SK-N-SH treated with all-trans-retinoic acid at 6 μM for 48 hours (cell line): ENCODE results near the gene SPG7.

Experiments
- ATAC-seq: fragments of 200-7000 bp; cut with Tn5 transposase; 3 replicates; pipeline ENCODE4 v1.9.1; 2020; ENCODE audit warnings: mild to moderate bottlenecking, moderate library complexity
- BACH2 ChIP-seq: fragments of 250-450 bp; sonication (Bioruptor Pico); IDR thresholded peaks from 2 replicates; pipeline ENCODE4 v1.9.0; 2021; ENCODE audit warnings: mild to moderate bottlenecking, borderline replicate concordance
- CREB5 ChIP-seq: fragments of 250-450 bp; sonication (Bioruptor Pico); IDR thresholded peaks from 2 replicates; pipeline ENCODE4 v1.5.1; 2020; ENCODE audit warnings: low read depth, mild to moderate bottlenecking, moderate library complexity
- ESRRG ChIP-seq: fragments of 250-450 bp; sonication (Bioruptor Pico); IDR thresholded peaks from 2 replicates; pipeline ENCODE4 v1.6.1; 2021; ENCODE audit warnings: mild to moderate bottlenecking
- ISL1 ChIP-seq: fragments of 250-450 bp; sonication (Bioruptor Pico); IDR thresholded peaks from 2 replicates; pipeline ENCODE4 v2.1.2; 2022; ENCODE audit warnings: mild to moderate bottlenecking, moderate library complexity
- OSR1 ChIP-seq: fragments of 250-450 bp; sonication (Bioruptor Pico); IDR thresholded peaks from 2 replicates; pipeline ENCODE4 v1.8.0; 2022; ENCODE audit warnings: moderate library complexity, mild to moderate bottlenecking, inconsistent platforms
- POU6F1 ChIP-seq: fragments of 250-450 bp; sonication (Bioruptor Pico); IDR thresholded peaks from 2 replicates; pipeline ENCODE4 v1.8.0; 2021; ENCODE audit warnings: low read depth, mild to moderate bottlenecking, moderate library complexity, borderline replicate concordance
- PPARA ChIP-seq: fragments of 250-450 bp; sonication (Bioruptor Pico); IDR thresholded peaks from 2 replicates; pipeline ENCODE4 v1.5.0; 2020; ENCODE audit warnings: mild to moderate bottlenecking, borderline replicate concordance
- RARB ChIP-seq: fragments of 250-450 bp; sonication (Bioruptor Pico); IDR thresholded peaks from 2 replicates; pipeline ENCODE4 v1.8.0; 2021; ENCODE audit warnings: mild to moderate bottlenecking, moderate library complexity
- TCF4 ChIP-seq: fragments of 250-450 bp; sonication (Bioruptor Pico); IDR thresholded peaks from 2 replicates; pipeline ENCODE4 v1.8.0; 2021; ENCODE audit warnings: mild to moderate bottlenecking, moderate library complexity, borderline replicate concordance
- TOX ChIP-seq: fragments of 250-450 bp; sonication (Bioruptor Pico); IDR thresholded peaks from 2 replicates; pipeline ENCODE4 v1.8.0; 2021; ENCODE audit warnings: mild to moderate bottlenecking, moderate library complexity, borderline replicate concordance
- ZC3H10 ChIP-seq: fragments of 250-450 bp; sonication (Bioruptor Pico); IDR thresholded peaks from 2 replicates; pipeline ENCODE4 v1.5.1; 2021; ENCODE audit warnings: mild to moderate bottlenecking, moderate library complexity
- ZFP3 ChIP-seq: fragments of 250-450 bp; sonication (Bioruptor Pico); IDR thresholded peaks from 2 replicates; pipeline ENCODE4 v1.5.0; 2020; ENCODE audit warnings: mild to moderate bottlenecking, moderate library complexity
- ZFP30 ChIP-seq: fragments of 450-650 bp; formaldehyde crosslinking; IDR thresholded peaks from 2 replicates; pipeline ENCODE4 v1.5.0; 2022; ENCODE audit warnings: mild to moderate bottlenecking, moderate library complexity
- ZNF565 ChIP-seq: fragments of 450-650 bp; formaldehyde crosslinking; conservative IDR thresholded peaks from 2 replicates; pipeline ENCODE4 v1.5.0; 2020; ENCODE audit warnings: low read depth, mild to moderate bottlenecking, moderate library complexity
- ZNF70 ChIP-seq: fragments of 450-650 bp; formaldehyde crosslinking; IDR thresholded peaks from 2 replicates; pipeline ENCODE4 v1.5.0; 2020; ENCODE audit warnings: mild to moderate bottlenecking, moderate library complexity
- ZNF8 ChIP-seq: fragments of 450-650 bp; formaldehyde crosslinking; IDR thresholded peaks from 2 replicates; pipeline ENCODE4 v1.5.0; 2020; ENCODE audit warnings: mild to moderate bottlenecking, moderate library complexity
- TF ChIP-seq, protein P1 (sequence below): fragments of 250-450 bp; sonication (Bioruptor Pico); IDR thresholded peaks from 2 replicates; pipeline ENCODE4 v1.5.0; 2020; ENCODE audit warnings: mild to moderate bottlenecking, moderate library complexity
- TF ChIP-seq, protein P2 (sequence below): fragments of 250-450 bp; sonication (Bioruptor Pico); IDR thresholded peaks from 2 replicates; pipeline ENCODE4 v1.8.0; 2020; ENCODE audit warnings: mild to moderate bottlenecking, moderate library complexity, borderline replicate concordance
- TF ChIP-seq, protein P3 (sequence below): fragments of 250-450 bp; sonication (Bioruptor Pico); IDR thresholded peaks from 2 replicates; pipeline ENCODE4 v1.5.1; 2021; ENCODE audit warnings: mild to moderate bottlenecking, moderate library complexity

The SPG7 gene

GRCh38 chr16:89536371-89536770, 28.2 kb downstream of the SPG7 start:
- no peak for ATAC-seq
- TF ChIP-seq BACH2 (CRISPR knock-in tag) (no peak), ZC3H10 (CRISPR knock-in tag) (no peak), ZNF565 (CRISPR knock-in tag) (no peak), ZFP3 (CRISPR knock-in tag) (no peak), ZNF70 (CRISPR knock-in tag) (no peak), ZFP30 (CRISPR knock-in tag) (no peak), RARB (CRISPR knock-in tag) (no peak), ESRRG (no peak)
- TF ChIP-seq, protein P1, sequence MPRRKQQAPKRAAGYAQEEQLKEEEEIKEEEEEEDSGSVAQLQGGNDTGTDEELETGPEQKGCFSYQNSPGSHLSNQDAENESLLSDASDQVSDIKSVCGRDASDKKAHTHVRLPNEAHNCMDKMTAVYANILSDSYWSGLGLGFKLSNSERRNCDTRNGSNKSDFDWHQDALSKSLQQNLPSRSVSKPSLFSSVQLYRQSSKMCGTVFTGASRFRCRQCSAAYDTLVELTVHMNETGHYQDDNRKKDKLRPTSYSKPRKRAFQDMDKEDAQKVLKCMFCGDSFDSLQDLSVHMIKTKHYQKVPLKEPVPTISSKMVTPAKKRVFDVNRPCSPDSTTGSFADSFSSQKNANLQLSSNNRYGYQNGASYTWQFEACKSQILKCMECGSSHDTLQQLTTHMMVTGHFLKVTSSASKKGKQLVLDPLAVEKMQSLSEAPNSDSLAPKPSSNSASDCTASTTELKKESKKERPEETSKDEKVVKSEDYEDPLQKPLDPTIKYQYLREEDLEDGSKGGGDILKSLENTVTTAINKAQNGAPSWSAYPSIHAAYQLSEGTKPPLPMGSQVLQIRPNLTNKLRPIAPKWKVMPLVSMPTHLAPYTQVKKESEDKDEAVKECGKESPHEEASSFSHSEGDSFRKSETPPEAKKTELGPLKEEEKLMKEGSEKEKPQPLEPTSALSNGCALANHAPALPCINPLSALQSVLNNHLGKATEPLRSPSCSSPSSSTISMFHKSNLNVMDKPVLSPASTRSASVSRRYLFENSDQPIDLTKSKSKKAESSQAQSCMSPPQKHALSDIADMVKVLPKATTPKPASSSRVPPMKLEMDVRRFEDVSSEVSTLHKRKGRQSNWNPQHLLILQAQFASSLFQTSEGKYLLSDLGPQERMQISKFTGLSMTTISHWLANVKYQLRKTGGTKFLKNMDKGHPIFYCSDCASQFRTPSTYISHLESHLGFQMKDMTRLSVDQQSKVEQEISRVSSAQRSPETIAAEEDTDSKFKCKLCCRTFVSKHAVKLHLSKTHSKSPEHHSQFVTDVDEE (CRISPR knock-in tag) = no peak
- TF ChIP-seq, protein P2, sequence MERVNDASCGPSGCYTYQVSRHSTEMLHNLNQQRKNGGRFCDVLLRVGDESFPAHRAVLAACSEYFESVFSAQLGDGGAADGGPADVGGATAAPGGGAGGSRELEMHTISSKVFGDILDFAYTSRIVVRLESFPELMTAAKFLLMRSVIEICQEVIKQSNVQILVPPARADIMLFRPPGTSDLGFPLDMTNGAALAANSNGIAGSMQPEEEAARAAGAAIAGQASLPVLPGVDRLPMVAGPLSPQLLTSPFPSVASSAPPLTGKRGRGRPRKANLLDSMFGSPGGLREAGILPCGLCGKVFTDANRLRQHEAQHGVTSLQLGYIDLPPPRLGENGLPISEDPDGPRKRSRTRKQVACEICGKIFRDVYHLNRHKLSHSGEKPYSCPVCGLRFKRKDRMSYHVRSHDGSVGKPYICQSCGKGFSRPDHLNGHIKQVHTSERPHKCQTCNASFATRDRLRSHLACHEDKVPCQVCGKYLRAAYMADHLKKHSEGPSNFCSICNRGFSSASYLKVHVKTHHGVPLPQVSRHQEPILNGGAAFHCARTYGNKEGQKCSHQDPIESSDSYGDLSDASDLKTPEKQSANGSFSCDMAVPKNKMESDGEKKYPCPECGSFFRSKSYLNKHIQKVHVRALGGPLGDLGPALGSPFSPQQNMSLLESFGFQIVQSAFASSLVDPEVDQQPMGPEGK (CRISPR knock-in tag) = no peak

DNA sequence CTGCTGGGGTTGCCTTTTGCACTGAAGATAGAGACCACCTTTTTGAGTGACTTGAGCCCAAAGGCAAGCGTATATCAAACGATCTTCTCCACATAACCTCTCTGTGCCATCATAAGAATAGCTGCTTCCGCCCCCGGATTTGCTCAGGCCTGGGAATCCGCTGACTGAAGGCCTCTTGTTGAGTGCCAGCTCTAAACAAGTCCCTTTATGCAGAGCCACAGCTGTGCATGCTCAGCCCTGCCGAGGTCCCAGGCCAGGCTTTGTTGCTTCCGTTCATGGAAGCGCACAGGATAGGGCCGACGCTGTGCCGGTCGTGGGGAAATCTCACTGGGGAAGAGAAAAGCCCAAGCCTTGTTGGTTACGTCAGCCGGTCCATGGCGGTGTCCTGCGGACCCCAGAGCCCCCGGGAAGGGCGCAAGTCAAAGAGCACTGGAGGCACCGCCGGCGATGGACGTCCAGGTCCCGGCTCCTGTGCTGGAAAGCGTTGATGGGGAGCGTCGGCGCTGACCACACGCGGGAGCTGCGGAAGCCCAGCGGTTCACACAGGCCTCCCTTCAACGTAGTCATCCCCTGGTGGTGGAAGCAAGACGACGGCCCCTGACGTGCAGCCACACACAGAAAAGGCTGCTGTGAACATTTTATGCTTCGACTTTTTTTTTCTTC, 28.8 kb downstream of the SPG7 start:
- TF ChIP-seq BACH2 (CRISPR knock-in tag) (no peak), RARB (CRISPR knock-in tag) (no peak), ZNF565 (CRISPR knock-in tag) (no peak), ZC3H10 (CRISPR knock-in tag) (no peak), ESRRG (no peak), PPARA (CRISPR knock-in tag) (no peak), ZNF70 (CRISPR knock-in tag) (no peak), ZFP3 (CRISPR knock-in tag) (no peak), CREB5 (CRISPR knock-in tag) (no peak), OSR1 (CRISPR knock-in tag) (no peak), TOX (CRISPR knock-in tag) (no peak), ISL1 (CRISPR knock-in tag) (no peak), TCF4 (CRISPR knock-in tag) (no peak), ZNF8 (no peak), POU6F1 (CRISPR knock-in tag) (no peak)
- TF ChIP-seq, protein P3, sequence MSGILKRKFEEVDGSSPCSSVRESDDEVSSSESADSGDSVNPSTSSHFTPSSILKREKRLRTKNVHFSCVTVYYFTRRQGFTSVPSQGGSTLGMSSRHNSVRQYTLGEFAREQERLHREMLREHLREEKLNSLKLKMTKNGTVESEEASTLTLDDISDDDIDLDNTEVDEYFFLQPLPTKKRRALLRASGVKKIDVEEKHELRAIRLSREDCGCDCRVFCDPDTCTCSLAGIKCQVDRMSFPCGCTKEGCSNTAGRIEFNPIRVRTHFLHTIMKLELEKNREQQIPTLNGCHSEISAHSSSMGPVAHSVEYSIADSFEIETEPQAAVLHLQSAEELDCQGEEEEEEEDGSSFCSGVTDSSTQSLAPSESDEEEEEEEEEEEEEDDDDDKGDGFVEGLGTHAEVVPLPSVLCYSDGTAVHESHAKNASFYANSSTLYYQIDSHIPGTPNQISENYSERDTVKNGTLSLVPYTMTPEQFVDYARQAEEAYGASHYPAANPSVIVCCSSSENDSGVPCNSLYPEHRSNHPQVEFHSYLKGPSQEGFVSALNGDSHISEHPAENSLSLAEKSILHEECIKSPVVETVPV (CRISPR knock-in tag) = no peak
- TF ChIP-seq, protein P2 (CRISPR knock-in tag) = no peak
- no peak for ATAC-seq
